Adipocyte (in vitro differentiated cells): ENCODE data around the gene PTPN4.
A peak's percentile ranks its signal among the peaks of the same experiment; 100 is the strongest.
"Not testable (repeated sequence)": the region's sequence is repeated elsewhere in the genome, so short reads cannot be mapped to it uniquely, and the experiment has no call there.

Experiments
- DNase-seq: peaks from one replicate; pipeline ENCODE4 v3.0.0-alpha.2; 2015; ENCODE audit warnings: low read depth
- H3K27me3 ChIP-seq: replicated peaks from 2 replicates; pipeline ENCODE4 v1.7.0; 2013; ENCODE audit warnings: mild to moderate bottlenecking, low read length, moderate library complexity; ENCODE audit not compliant: control insufficient read depth, insufficient read depth
- H3K36me3 ChIP-seq: 2 replicates; pipeline ENCODE4 v1.7.0; 2013; ENCODE audit warnings: low read length, mild to moderate bottlenecking, moderate library complexity; ENCODE audit not compliant: control insufficient read depth, insufficient read depth, severe bottlenecking
- H3K4me1 ChIP-seq: 2 replicates; pipeline ENCODE4 v1.7.0; 2013; ENCODE audit warnings: mild to moderate bottlenecking, low read length, moderate library complexity; ENCODE audit not compliant: control insufficient read depth, insufficient read depth
- H3K4me3 ChIP-seq: 2 replicates; pipeline ENCODE4 v1.7.0; 2013; ENCODE audit warnings: mild to moderate bottlenecking, low read length, moderate library complexity
- H3K9ac ChIP-seq: 2 replicates; pipeline ENCODE4 v1.7.0; 2013; ENCODE audit warnings: mild to moderate bottlenecking, low read length, moderate library complexity
- H3K9me3 ChIP-seq: 2 replicates; pipeline ENCODE4 v1.7.0; 2013; ENCODE audit warnings: mild to moderate bottlenecking, low read length, moderate library complexity; ENCODE audit not compliant: control insufficient read depth

The PTPN4 gene

DNA sequence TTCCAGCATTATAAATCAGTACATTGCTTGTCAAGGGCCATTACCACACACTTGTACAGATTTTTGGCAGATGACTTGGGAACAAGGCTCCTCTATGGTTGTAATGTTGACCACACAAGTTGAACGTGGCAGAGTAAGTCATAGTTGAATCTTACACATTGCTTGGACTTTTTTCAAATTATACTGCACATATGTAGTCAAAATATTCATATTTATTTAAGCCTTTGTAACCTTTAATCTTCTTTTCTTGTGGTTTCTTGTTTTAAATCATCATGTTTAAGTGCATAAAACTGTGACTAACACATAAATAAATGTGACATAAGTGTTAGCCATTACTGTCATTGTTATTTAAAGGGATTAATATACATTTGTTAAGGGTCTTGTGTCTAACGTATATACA, 201.1 kb downstream of the PTPN4 start:
- peak; percentile 40 for DNase-seq
- no peak overlapping the region for H3K4me3 ChIP-seq
- peaks cover 18% of the 10 kb centered on the region for H3K4me1 ChIP-seq
- H3K36me3 ChIP-seq = peaks cover 44% of the 10 kb centered on the region
- no peak overlapping the region for H3K9ac ChIP-seq
- no peaks in the 10 kb centered on the region for H3K27me3 ChIP-seq
- peaks cover 7% of the 10 kb centered on the region for H3K9me3 ChIP-seq

DNA sequence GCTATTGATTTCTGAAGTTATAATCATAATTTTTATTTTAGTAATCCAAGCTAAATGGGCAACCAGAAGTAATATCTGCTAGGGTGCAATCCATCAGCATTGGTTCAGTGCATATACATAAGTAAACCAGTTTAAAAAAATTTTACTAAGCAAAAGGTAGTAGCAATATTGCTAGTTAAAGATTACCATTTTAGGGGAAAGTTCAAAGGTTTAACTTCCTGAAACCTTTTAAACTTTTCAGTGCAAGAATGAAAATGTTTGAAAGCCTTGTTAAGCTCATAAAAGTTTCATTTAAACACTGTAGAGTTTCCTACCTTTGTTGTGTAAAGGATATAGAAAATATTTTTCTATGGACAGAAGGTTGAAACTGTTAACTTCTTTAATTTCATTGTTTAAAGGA, 222.2 kb downstream of the PTPN4 start:
- no peaks in the 10 kb centered on the region for H3K4me1 ChIP-seq
- no peaks in the 10 kb centered on the region for H3K27me3 ChIP-seq
- H3K9me3 ChIP-seq = no peaks in the 10 kb centered on the region
- no peak overlapping the region for H3K4me3 ChIP-seq
- no peak for DNase-seq
- no peak overlapping the region for H3K9ac ChIP-seq
- peaks cover 5% of the 10 kb centered on the region for H3K36me3 ChIP-seq

DNA sequence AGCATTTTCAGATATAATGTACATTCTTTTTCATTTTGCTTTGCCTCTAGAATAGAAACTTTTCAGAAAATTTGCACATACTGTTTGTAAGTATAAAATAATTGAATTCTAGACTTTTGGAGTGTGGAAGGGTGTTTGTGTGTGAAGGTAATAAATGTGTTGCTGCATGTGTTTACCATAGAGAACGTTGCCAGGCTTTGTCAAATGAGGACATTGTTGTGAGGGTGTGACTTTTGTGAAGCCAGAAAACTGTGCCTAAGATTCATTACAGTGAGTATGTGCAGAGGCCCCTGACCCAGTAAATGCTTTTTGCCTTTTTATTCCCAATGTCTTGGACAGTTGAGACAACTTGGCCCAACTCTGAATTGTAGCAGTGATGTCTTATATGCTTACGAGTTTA, 222.8 kb downstream of the PTPN4 start:
- Histone ChIP-seq H3K9me3 (no peaks in the 10 kb centered on the region), H3K4me1 (no peaks in the 10 kb centered on the region), H3K4me3 (no peak overlapping the region), H3K36me3 (peaks cover 3% of the 10 kb centered on the region), H3K9ac (no peak overlapping the region), H3K27me3 (no peaks in the 10 kb centered on the region)
- DNase-seq = no peak

DNA sequence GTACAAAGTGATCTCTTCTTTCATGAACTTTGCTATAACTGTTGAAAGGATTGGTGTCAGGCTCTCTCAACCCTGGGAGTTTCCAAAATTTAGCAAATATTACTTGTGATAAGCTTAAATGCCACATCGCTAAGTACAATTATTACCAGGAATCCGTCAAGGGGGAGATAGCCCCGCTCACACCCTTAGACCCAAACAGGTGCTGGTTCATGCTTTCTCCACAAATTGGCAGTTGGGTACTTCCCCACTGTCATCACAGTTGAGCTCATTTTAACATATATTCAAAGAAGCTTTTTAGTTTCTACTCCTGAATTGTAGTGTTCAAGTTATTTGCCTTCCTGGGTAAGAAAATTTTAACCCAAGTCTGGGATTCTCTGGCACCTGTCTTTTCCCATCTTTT, 223.4 kb downstream of the PTPN4 start:
- H3K9me3 ChIP-seq = no peaks in the 10 kb centered on the region
- no peak for DNase-seq
- H3K36me3 ChIP-seq = no peaks in the 10 kb centered on the region
- no peaks in the 10 kb centered on the region for H3K4me1 ChIP-seq
- no peaks in the 10 kb centered on the region for H3K27me3 ChIP-seq
- no peak overlapping the region for H3K9ac ChIP-seq
- no peak overlapping the region for H3K4me3 ChIP-seq

DNA sequence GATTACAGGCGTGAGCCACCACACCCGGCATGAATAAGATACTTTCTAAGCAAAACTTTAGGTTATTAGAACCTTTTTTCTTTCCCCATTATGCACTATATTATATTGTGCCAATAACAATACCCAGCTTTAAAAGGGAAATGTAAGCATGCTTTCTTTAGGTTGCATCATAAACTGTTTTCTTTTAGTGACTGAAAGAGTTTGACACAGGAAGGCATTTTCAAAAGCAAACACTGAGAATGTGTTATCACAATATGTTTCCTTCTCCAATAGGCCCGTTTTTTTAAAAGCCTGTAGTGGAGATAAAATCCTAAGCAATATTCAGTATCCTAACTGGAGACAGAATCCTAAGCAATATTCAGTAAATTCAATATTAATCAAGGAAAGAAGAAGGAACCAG, 236.4 kb downstream of the PTPN4 start:
- H3K36me3 ChIP-seq = no peaks in the 10 kb centered on the region
- peaks cover 2% of the 10 kb centered on the region for H3K4me1 ChIP-seq
- no peaks in the 10 kb centered on the region for H3K27me3 ChIP-seq
- H3K9ac ChIP-seq = no peak overlapping the region
- no peak overlapping the region for H3K4me3 ChIP-seq
- no peaks in the 10 kb centered on the region for H3K9me3 ChIP-seq
- DNase-seq = peak; percentile 68

DNA sequence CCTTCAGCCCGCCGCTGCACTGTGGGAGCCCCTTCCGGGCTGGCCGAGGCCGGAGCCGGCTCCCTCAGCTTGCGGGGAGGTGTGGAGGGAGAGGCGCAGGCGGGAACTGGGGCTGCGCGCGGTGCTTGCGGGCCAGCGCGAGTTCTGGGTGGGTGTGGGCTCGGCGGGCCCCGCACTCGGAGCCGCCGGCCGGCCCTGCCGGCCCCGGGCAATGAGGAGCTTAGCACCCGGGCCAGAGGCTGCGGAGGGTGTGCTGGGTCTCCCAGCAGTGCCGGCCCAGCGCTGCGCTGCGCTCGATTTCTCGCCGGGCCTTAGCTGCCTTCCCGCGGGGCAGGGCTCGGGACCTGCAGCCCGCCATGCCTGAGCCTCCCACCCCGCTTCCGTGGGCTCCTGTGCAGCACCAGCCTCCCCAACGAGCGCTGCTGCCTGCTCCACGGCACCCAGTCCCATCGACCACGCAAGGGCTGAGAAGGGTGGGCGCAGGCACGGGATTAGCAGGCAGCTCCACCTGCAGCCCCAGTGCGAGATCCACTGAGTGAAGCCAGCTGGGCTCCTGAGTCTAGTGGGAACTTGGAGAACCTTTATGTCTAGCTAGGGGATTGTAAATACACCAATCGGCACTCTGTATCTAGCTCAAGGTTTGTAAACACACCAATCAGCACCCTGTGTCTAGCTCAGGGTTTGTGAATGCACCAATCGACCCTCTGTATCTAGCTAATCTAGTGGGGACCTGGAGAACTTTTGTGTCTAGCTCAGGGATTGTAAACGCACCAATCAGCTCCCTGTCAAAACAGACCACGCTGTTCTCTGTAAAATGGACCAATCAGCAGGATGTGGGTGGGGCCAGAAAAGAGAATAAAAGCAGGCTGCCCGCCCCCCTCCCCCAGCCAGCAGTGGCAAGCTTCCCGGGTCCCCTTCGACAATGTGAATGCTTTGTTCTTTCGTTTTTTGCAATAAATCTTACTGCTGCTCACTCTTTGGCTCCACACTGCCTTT, 237.5 kb downstream of the PTPN4 start:
- H3K4me3 ChIP-seq, DNase-seq, H3K36me3 ChIP-seq, H3K4me1 ChIP-seq, H3K9ac ChIP-seq, H3K27me3 ChIP-seq, H3K9me3 ChIP-seq: not testable (repeated sequence)

DNA sequence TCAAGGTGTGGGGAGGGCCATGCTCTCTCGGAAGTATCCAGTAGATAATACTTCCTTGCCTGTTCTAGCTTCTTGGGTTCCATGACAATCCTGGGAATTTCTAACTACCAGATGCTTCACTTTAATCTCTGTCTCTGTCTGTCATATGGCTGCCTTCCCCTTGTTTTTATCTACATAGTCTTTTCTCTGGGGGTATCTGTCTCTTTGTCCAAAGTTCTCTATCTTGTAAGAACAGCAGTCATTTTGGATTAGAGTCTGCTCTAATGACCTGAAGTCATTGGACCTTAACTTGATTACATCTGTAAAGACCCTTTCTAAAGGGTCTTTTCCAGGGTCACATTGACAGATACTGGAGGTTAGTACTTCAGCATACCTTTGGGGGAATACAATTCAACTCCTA, 241.7 kb downstream of the PTPN4 start:
- Histone ChIP-seq H3K27me3 (no peaks in the 10 kb centered on the region), H3K4me1 (no peaks in the 10 kb centered on the region), H3K9ac (no peak overlapping the region), H3K36me3 (no peaks in the 10 kb centered on the region), H3K4me3 (no peak overlapping the region), H3K9me3 (no peaks in the 10 kb centered on the region)
- DNase-seq = no peak

DNA sequence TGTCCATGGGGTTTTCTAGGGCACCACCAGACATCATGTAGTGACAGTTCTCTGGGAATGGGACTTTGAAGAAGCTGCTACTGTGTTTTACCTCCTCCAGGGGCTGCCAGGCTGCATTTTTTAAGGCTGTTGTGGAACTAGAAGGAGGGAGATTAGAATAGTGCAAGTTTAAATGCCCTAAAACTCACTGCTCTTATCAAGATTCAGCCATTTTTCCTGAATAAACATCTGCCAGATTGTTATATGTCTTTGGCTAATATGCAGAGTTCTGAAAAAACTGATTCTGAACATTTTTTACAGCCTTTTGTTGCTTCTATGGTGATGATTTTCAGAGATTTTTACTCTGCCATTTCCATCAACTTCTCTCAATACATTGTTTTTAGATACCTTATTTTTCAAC, 244.5 kb downstream of the PTPN4 start:
- Histone ChIP-seq H3K27me3 (no peaks in the 10 kb centered on the region), H3K9ac (no peak overlapping the region), H3K9me3 (no peaks in the 10 kb centered on the region), H3K4me1 (no peaks in the 10 kb centered on the region), H3K4me3 (no peak overlapping the region), H3K36me3 (no peaks in the 10 kb centered on the region)
- no peak for DNase-seq

DNA sequence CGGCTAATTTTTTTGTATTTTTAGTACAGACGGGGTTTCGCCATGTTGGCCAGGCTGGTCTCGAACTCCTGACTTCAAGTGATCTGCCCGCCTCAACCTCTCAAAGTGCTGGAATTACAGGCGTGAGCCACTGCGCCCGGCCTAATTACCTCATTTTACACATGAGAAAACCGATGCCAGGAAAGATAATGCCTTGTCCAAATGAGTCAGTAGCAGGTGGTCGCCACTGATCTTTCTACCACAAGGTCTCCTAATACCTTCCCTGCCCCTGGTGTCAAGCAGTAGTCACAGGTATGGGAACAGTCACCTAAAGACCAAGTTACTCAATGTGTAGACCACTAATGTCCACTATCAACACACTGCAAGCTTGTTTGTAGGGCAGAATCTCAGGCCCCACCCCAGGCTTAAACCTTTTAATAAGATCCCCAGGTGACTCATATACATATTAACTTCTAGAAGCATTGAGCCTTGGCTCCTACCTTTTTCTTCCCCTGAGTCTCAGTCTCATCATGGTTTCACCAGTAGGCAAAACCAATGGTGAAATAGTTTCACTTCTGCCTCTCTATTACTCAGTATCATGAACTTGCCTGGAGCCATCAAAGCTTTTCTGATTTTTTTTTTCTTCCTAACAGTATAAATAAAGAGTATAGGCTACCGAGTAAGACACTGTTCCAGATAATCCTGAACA, 246.3 kb downstream of the PTPN4 start:
- Histone ChIP-seq H3K4me1 (no peaks in the 10 kb centered on the region), H3K9ac (no peak overlapping the region), H3K4me3 (no peak overlapping the region), H3K9me3 (no peaks in the 10 kb centered on the region), H3K36me3 (no peaks in the 10 kb centered on the region), H3K27me3 (no peaks in the 10 kb centered on the region)
- DNase-seq = no peak

DNA sequence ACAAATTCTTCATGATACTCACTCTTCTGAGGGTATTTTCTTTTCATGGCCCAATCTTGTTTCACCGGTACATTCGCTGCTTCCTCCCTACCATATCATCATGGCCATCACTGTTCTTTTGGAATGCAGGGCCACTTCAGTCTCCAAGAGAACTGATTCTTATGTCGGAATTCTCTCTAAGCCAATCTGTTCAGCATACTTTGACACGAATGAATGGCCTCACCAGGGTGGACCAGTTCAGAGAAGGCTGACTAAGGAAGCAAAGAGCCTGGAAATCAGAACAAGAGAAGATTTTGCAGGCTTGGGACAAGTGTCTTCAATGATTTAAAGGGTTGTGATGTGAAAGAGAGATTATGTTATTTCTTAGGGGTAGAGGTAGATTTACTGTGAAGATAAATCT, 248.1 kb downstream of the PTPN4 start:
- no peaks in the 10 kb centered on the region for H3K36me3 ChIP-seq
- H3K9me3 ChIP-seq = no peaks in the 10 kb centered on the region
- DNase-seq = no peak
- no peaks in the 10 kb centered on the region for H3K27me3 ChIP-seq
- H3K9ac ChIP-seq = no peak overlapping the region
- peaks cover 5% of the 10 kb centered on the region for H3K4me1 ChIP-seq
- no peak overlapping the region for H3K4me3 ChIP-seq

DNA sequence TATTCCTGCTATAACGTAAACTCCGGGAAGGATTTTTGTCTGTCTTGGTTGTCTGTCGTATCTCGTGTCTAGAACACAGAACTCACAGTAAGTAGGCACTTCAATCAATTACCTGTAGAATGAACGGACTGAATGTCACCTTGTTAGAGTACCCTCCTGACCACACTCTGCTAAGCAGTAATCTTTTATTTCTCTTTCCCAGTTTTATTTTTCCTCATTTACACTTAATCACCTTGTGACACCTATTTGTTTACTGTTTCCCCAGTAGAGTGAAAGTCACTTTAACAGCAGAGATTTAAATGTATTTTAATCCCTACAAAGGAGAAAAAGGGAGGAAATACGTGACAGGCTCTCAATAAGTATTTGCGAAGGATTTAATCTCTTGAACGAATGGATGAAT, 252.6 kb downstream of the PTPN4 start:
- Histone ChIP-seq H3K4me1 (peaks cover 16% of the 10 kb centered on the region), H3K9me3 (no peaks in the 10 kb centered on the region), H3K36me3 (no peaks in the 10 kb centered on the region), H3K27me3 (no peaks in the 10 kb centered on the region), H3K4me3 (peak overlapping the region; percentile 93), H3K9ac (peak overlapping the region; percentile 85)
- no peak for DNase-seq
